ENCODE results near the gene SLC39A9. TPM values are rescaled to one million over a fixed set of nuclear protein-coding genes. Genes with fewer than 3 reads are reported as not detected.

Gene SLC39A9
- total and polyA plus RNA-seq, 4 donors, result 20.5 to 74.9 (median 43.4) TPM

- 91 to 93% methylated on average over 4 of the region's 4 CpGs for WGBS, 2 donors
- Histone ChIP-seq H3K36me3 (ENCODE audit: control insufficient read depth in 4 of 4, insufficient read depth in 4 of 4, low read length in 4 of 4) (peaks cover 18 to 41% (median 20%) of the 10 kb centered on the region in 4 donors), H3K4me1 (ENCODE audit: control insufficient read depth in 5 of 5, insufficient read depth in 5 of 5, low read length in 5 of 5) (peaks cover 7 to 28% (median 19%) of the 10 kb centered on the region in 5 donors)
These were observed 2.6 kb upstream of the SLC39A9 start for GRCh38 chr14:69395929-69396328.

GRCh38 chr14:69398818-69399210 lies 322 bp downstream of the SLC39A9 start:
- TF ChIP-seq CTCF (IDR thresholded peaks at IDR 0.05; ENCODE audit: control extremely low read depth, extremely low read depth), result no peak
- 1% methylated on average over 18 of the region's 18 CpGs for WGBS, 2 donors
- Histone ChIP-seq H3K36me3 (ENCODE audit: control insufficient read depth in 4 of 4, insufficient read depth in 4 of 4, low read length in 4 of 4) (peaks cover 8 to 19% (median 10%) of the 10 kb centered on the region in 4 donors), H3K27me3 (ENCODE audit: control insufficient read depth in 3 of 3, insufficient read depth in 3 of 3, low read length in 2 of 3) (no peaks in the 10 kb centered on the region), H3K4me3 (peak overlapping the region; percentile 99), H3K9me3 (ENCODE audit: control insufficient read depth in 4 of 4, insufficient read depth in 3 of 4, low read length in 3 of 4) (peaks cover 0 to 1% (median 0%) of the 10 kb centered on the region in 4 donors), H3K27ac (ENCODE audit: low read depth in 1 of 2, low read length in 1 of 2) (peak overlapping the region; percentile 90 to 93), H3K9ac (ENCODE audit: insufficient read depth in 1 of 2, low read length in 2 of 2) (peak overlapping the region; percentile 65 to 97), H3K4me1 (ENCODE audit: control insufficient read depth in 5 of 5, insufficient read depth in 5 of 5, low read length in 5 of 5) (peaks cover 7 to 38% (median 18%) of the 10 kb centered on the region in 5 donors)
- DNase-seq, result peak in 1 of 3 donors; percentile 12
- no peak for ATAC-seq (ENCODE audit: insufficient read depth, low FRiP score)

More at GRCh38 chr14:69395929-69396328, 2.6 kb upstream of the SLC39A9 start:
- no peaks in the 10 kb centered on the region for H3K9me3 ChIP-seq (ENCODE audit: control insufficient read depth in 4 of 4, insufficient read depth in 3 of 4, low read length in 3 of 4)
- ATAC-seq (ENCODE audit: insufficient read depth, low FRiP score), result no peak
- no peak for TF ChIP-seq CTCF (IDR thresholded peaks at IDR 0.05; ENCODE audit: control extremely low read depth, extremely low read depth)
- no peaks in the 10 kb centered on the region for H3K27me3 ChIP-seq (ENCODE audit: control insufficient read depth in 3 of 3, insufficient read depth in 3 of 3, low read length in 2 of 3)
- no peak overlapping the region for H3K4me3 ChIP-seq
- no peak for DNase-seq
- H3K9ac ChIP-seq (ENCODE audit: insufficient read depth in 1 of 2, low read length in 2 of 2), result no peak overlapping the region
- no peak overlapping the region for H3K27ac ChIP-seq (ENCODE audit: low read depth in 1 of 2, low read length in 1 of 2)

- peaks cover 7 to 38% (median 18%) of the 10 kb centered on the region in 5 donors for H3K4me1 ChIP-seq (ENCODE audit: control insufficient read depth in 5 of 5, insufficient read depth in 5 of 5, low read length in 5 of 5)
- WGBS, 2 donors, result 91 to 94% methylated on average over 8 of the region's 8 CpGs
- H3K27ac ChIP-seq (ENCODE audit: low read depth in 1 of 2, low read length in 1 of 2), result no peak overlapping the region
- H3K9me3 ChIP-seq (ENCODE audit: control insufficient read depth in 4 of 4, insufficient read depth in 3 of 4, low read length in 3 of 4), result peaks cover 0 to 1% (median 0%) of the 10 kb centered on the region in 4 donors
- no peaks in the 10 kb centered on the region for H3K27me3 ChIP-seq (ENCODE audit: control insufficient read depth in 3 of 3, insufficient read depth in 3 of 3, low read length in 2 of 3)
- ATAC-seq (ENCODE audit: insufficient read depth, low FRiP score), result no peak
- TF ChIP-seq CTCF (IDR thresholded peaks at IDR 0.05; ENCODE audit: control extremely low read depth, extremely low read depth), result no peak
- H3K36me3 ChIP-seq (ENCODE audit: control insufficient read depth in 4 of 4, insufficient read depth in 4 of 4, low read length in 4 of 4), result peaks cover 6 to 18% (median 7%) of the 10 kb centered on the region in 4 donors
- H3K4me3 ChIP-seq, result peak overlapping the region; percentile 13
- peak overlapping the region in 1 of 2 donors; percentile 30 for H3K9ac ChIP-seq (ENCODE audit: insufficient read depth in 1 of 2, low read length in 2 of 2)
- DNase-seq, result no peak
These were observed 1.3 kb downstream of the SLC39A9 start for GRCh38 chr14:69399750-69400149.

- H3K4me1 ChIP-seq (ENCODE audit: control insufficient read depth in 5 of 5, insufficient read depth in 5 of 5, low read length in 5 of 5), result peaks cover 7 to 38% (median 18%) of the 10 kb centered on the region in 5 donors
- peak overlapping the region in 1 of 2 donors; percentile 30 for H3K9ac ChIP-seq (ENCODE audit: insufficient read depth in 1 of 2, low read length in 2 of 2)
These were observed 1.7 kb downstream of the SLC39A9 start for GRCh38 chr14:69400154-69400553.

More at GRCh38 chr14:69400154-69400553, 1.7 kb downstream of the SLC39A9 start:
- 84 to 87% methylated on average over 6 of the region's 6 CpGs for WGBS, 2 donors
- ATAC-seq (ENCODE audit: insufficient read depth, low FRiP score) (no peak), DNase-seq (no peak)
- no peak overlapping the region for H3K4me3 ChIP-seq
- peaks cover 0 to 1% (median 0%) of the 10 kb centered on the region in 4 donors for H3K9me3 ChIP-seq (ENCODE audit: control insufficient read depth in 4 of 4, insufficient read depth in 3 of 4, low read length in 3 of 4)
- H3K27me3 ChIP-seq (ENCODE audit: control insufficient read depth in 3 of 3, insufficient read depth in 3 of 3, low read length in 2 of 3), result no peaks in the 10 kb centered on the region
- no peak overlapping the region for H3K27ac ChIP-seq (ENCODE audit: low read depth in 1 of 2, low read length in 1 of 2)
- TF ChIP-seq CTCF (IDR thresholded peaks at IDR 0.05; ENCODE audit: control extremely low read depth, extremely low read depth), result no peak
- peaks cover 3 to 20% (median 5%) of the 10 kb centered on the region in 4 donors for H3K36me3 ChIP-seq (ENCODE audit: control insufficient read depth in 4 of 4, insufficient read depth in 4 of 4, low read length in 4 of 4)

All from lung (tissue), 12 donors.